PC-9 (cell line): Measurements from ENCODE around the gene CCDC85C.

ENCODE experiments used
- EZH2 ChIP-seq: fragments of 200-600 bp; sonication (generic); IDR thresholded peaks from 2 replicates; pipeline ENCODE4 v1.8.0; 2017; ENCODE audit warnings: antibody characterized with exemption, low read depth
- TF ChIP-seq, protein P1 (sequence below): fragments of 200-600 bp; sonication (generic); conservative IDR thresholded peaks from 2 replicates; pipeline ENCODE4 v1.6.1; 2017; ENCODE audit warnings: mixed run types, antibody characterized with exemption, mild to moderate bottlenecking, moderate library complexity

DNA sequence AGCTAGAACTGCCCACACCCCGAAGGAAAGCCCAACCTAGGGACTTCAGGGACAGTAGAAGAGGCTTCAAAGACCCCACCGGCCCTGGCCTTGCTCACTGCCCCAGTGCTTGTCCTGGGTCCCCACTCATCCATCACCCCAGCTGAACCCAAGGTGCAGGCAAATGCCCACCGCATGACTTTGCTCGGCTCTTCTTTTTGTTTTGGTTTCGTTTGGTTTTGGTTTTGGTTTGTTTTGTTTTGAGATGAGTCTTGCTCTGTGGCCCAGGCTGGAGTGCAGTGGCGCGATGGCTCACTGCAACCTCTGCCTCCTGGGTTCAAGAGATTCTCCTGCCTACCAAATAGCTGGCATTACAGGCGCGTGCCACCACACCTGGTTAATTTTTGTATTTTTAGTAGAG, 9.0 kb downstream of the CCDC85C start:
- TF ChIP-seq, protein P1, sequence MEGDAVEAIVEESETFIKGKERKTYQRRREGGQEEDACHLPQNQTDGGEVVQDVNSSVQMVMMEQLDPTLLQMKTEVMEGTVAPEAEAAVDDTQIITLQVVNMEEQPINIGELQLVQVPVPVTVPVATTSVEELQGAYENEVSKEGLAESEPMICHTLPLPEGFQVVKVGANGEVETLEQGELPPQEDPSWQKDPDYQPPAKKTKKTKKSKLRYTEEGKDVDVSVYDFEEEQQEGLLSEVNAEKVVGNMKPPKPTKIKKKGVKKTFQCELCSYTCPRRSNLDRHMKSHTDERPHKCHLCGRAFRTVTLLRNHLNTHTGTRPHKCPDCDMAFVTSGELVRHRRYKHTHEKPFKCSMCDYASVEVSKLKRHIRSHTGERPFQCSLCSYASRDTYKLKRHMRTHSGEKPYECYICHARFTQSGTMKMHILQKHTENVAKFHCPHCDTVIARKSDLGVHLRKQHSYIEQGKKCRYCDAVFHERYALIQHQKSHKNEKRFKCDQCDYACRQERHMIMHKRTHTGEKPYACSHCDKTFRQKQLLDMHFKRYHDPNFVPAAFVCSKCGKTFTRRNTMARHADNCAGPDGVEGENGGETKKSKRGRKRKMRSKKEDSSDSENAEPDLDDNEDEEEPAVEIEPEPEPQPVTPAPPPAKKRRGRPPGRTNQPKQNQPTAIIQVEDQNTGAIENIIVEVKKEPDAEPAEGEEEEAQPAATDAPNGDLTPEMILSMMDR: no peak
- TF ChIP-seq EZH2: no peak
